Fibroblast of villous mesenchyme (primary cell): ENCODE results near the gene NEGR1. TPM values are rescaled to one million over a fixed set of nuclear protein-coding genes. Genes with fewer than 3 reads are reported as not detected.
"Not testable (repeated sequence)": the region's sequence is repeated elsewhere in the genome, so short reads cannot be mapped to it uniquely, and the experiment has no call there.

Experiments used
- DNase-seq: peaks from one replicate; pipeline ENCODE4 v3.0.0-alpha.2; 2010; ENCODE audit warnings: low read depth
- H3K4me3 ChIP-seq: 2 replicates; pipeline ENCODE4 v1.5.1; 2011; ENCODE audit warnings: low read depth, mild to moderate bottlenecking, low read length
- total RNA-seq: library from RNA; depleted of rRNA; stranded (reverse); fragments of >200 nt; gene quantifications from 2 replicates; pipeline ENCODE4 v1.2.3, GENCODE V29; 2012
- TF ChIP-seq, protein P1 (sequence below): IDR thresholded peaks from 2 replicates; pipeline ENCODE4 v1.5.1; 2012; ENCODE audit warnings: low read depth, mild to moderate bottlenecking, low read length; ENCODE audit not compliant: insufficient read depth

The NEGR1 gene
- total RNA-seq, 1 donor = 13.8 TPM

DNA sequence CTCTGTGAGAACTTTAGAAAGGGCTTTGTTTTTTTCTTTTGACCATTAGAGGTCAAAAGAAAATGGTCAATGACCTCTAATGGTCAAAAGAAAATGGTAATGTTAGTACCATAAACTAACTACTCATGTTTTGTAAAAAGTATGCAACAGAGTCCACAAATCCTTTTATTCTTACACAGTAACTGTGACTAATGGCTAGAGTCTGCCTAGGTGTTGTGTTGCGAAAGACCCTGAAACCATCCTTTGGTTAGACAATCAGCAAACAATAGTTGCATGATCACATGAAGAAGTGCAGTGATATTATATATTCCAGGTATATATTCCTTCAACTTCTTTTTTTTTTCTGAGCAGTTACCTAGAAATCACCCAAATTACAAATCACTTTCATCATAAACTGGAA lies 40.9 kb downstream of the NEGR1 start:
- TF ChIP-seq, protein P1, sequence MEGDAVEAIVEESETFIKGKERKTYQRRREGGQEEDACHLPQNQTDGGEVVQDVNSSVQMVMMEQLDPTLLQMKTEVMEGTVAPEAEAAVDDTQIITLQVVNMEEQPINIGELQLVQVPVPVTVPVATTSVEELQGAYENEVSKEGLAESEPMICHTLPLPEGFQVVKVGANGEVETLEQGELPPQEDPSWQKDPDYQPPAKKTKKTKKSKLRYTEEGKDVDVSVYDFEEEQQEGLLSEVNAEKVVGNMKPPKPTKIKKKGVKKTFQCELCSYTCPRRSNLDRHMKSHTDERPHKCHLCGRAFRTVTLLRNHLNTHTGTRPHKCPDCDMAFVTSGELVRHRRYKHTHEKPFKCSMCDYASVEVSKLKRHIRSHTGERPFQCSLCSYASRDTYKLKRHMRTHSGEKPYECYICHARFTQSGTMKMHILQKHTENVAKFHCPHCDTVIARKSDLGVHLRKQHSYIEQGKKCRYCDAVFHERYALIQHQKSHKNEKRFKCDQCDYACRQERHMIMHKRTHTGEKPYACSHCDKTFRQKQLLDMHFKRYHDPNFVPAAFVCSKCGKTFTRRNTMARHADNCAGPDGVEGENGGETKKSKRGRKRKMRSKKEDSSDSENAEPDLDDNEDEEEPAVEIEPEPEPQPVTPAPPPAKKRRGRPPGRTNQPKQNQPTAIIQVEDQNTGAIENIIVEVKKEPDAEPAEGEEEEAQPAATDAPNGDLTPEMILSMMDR = no peak
- DNase-seq = peak; percentile 17
- no peak overlapping the region for H3K4me3 ChIP-seq

DNA sequence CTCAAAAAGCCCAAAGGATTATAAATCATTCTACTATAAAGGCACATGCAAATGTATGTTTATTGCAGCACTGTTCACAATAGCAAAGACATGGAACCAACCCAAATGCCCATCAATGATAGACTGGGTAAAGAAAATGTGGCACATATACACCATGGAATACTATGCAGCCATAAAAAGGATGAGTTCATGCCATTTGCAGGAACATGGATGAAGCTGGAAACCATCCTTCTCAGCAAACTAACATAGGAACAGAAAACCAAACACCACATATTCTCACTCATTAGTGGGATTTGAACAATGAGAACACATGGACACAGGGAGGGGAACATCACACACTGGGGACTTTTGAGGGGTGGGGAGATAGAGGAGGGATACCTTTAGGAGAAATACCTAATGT lies 46.4 kb downstream of the NEGR1 start:
- not testable (repeated sequence) for DNase-seq, H3K4me3 ChIP-seq

DNA sequence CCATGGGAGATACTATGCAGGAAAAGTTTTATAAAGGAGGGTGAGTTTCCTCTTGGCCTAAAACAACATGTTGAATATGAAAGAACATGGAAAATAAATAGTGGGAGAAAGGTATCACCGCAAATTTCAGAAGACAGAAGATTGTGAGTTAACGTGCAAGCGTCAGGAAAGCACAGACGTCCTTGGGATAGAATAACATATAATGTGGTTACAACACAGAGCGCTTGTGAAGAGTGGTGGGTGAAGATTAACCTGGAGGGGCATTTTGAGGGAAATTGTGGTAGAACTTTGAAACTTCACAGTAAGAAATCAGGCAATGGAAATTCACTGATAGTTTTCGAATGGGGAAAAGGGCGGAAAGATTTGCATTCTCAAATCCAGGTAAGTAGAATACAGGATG lies 47.3 kb downstream of the NEGR1 start:
- no peak overlapping the region for H3K4me3 ChIP-seq
- DNase-seq = no peak
- TF ChIP-seq, protein P1 = no peak

DNA sequence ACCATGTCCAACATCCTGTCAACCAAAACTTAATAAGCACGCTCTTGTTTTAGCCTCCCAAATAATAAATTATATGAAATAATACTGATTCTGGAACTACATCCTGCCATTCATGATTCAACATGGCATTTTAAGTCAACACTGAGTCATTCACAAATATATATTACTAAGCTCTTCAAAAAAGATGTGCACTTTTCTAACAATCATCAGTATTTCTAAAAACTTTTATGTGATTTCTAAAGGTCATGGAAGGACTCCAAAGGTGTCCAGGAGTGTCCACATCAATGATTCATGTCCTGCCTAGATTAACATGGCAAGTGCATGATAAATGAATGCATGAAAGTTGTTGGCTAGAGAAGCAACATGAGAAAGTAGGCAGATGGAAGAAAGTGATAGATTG lies 51.6 kb downstream of the NEGR1 start:
- TF ChIP-seq, protein P1 = no peak
- no peak for DNase-seq
- no peak overlapping the region for H3K4me3 ChIP-seq

DNA sequence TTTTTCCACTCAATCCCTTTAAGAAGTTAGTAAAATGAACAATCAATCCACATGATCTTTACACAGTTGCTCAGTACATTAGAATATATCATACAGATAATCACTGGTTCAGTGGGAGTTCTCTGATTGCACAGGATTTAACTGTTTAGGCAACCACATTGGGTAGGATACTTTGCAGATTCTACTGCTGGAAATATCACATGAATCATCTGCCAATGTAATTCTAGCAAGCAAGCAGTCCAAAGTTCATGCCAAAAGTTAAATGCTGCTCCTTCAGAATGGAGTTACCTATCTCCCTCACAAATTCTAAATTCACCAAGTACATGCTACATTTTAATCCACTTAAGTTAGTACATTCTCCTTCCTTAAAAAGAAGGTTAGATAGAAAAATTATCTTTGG lies 52.4 kb downstream of the NEGR1 start:
- no peak overlapping the region for H3K4me3 ChIP-seq
- TF ChIP-seq, protein P1 = no peak
- DNase-seq = no peak

DNA sequence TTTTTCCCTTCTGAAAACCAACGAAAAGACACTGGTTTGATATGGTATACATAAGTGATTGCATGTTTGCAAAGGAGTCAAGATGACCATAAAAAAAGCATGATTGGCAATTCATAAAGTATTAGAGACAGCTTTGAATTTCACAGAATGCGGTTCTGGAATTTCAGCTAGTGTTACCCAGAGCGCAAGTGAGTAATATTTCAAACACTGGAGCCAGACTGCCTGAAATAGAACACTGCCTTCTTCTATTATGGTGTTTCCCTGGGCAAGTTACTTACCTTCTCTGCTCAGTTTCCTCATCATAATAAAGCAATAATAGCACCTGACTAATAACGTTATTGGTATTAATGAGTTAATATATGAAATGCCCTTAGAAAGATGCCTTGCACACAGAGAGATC lies 54.7 kb downstream of the NEGR1 start:
- no peak overlapping the region for H3K4me3 ChIP-seq
- DNase-seq = no peak
- TF ChIP-seq, protein P1 = no peak

DNA sequence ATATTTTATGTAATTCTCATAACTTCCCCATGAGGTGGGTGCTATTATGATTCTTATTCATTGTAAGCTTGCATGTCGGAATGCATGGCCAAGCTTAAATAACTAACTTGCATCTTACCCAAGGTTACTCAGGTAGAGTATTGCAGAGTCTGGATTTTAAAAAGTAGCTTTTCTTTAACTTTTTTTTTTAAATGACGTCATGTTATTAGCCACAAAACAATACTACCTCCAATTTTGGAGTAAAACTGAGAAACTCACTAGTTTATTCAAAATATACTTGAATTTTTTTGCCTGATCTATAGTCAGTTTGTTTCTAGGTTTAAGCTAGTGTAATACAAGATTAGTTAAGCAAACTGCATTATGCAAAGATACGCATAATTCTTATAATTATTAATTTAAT lies 57.8 kb downstream of the NEGR1 start:
- DNase-seq = no peak

More for the DNA sequence above, 57.8 kb downstream of the NEGR1 start:
- TF ChIP-seq, protein P1 = no peak
- no peak overlapping the region for H3K4me3 ChIP-seq
